K562 (cell line): Measurements from ENCODE around the gene FGF10. TPM values are rescaled to one million over a fixed set of nuclear protein-coding genes. Genes with fewer than 3 reads are reported as not detected.

Experiments
- ATAC-seq: fragments of 200-7000 bp; cut with Tn5 transposase; 3 replicates; pipeline ENCODE4 v1.9.1; 2020; ENCODE audit warnings: moderate library complexity
- BruUV-seq: library from RNA; stranded (reverse); fragments of 400-500 nt; replicated peaks from 2 replicates; lab custom pipeline; 2021; lab: Mats Ljungman, UMichigan
- CTCF ChIA-PET: fragments of 300-600 bp; formaldehyde crosslinking; extraction: SDS; loops from one replicate; lab custom pipeline; 2021; ENCODE audit warnings: low intra/inter-chr PET ratio; lab: Yijun Ruan, JAX
- POLR2A ChIA-PET: fragments of 300-600, 350-650 bp; sonication (Branson Sonifier 250); formaldehyde crosslinking; extraction: SDS; loops from one replicate; lab custom pipeline; 2021; ENCODE audit warnings: antibody characterized with exemption, inconsistent platforms; lab: Yijun Ruan, JAX
- DNase-seq, 4 experiments: peaks; one replicate each; pipeline versions ENCODE4 v3.0.0 to v3.0.0-alpha.2; 2011 to 2018; ENCODE audit warnings: low spot score in 3 of 4, mixed read lengths in 3 of 4; ENCODE audit errors: extremely low read depth in 1 of 4
- FAIRE-seq: peaks from 2 replicates; lab custom pipeline; 2011; peaks lifted over from hg19 to GRCh38; lab: Jason Lieb, UNC
- H2AFZ ChIP-seq: 2 replicates; pipeline ENCODE4 v1.6.0; 2011; ENCODE audit warnings: low read depth, low read length, control low read depth, inconsistent platforms
- H3K27ac ChIP-seq: fragments of 200-600 bp; 3 replicates; pipeline ENCODE4 v1.8.0; 2011; ENCODE audit warnings: low read depth, mild to moderate bottlenecking, control low read depth, inconsistent platforms, low read length, moderate library complexity, mixed read lengths; ENCODE audit errors: extremely low read depth
- H3K27me3 ChIP-seq, 2 experiments: fragments of 300-600 bp in 1 of 2; 2 replicates in 1 of 2; 3 replicates in 1 of 2; pipeline versions ENCODE4 v1.6.0 to v1.8.0; 2011; ENCODE audit warnings: inconsistent platforms in 2 of 2, low read length in 2 of 2, mild to moderate bottlenecking in 1 of 2, mixed read lengths in 1 of 2, moderate library complexity in 1 of 2; ENCODE audit not compliant: control insufficient read depth in 2 of 2, insufficient read depth in 2 of 2
- H3K36me3 ChIP-seq: fragments of 300-600 bp; 3 replicates; pipeline ENCODE4 v1.8.0; 2011; ENCODE audit warnings: mild to moderate bottlenecking, low read length, inconsistent platforms; ENCODE audit not compliant: control insufficient read depth, insufficient read depth
- H3K4me1 ChIP-seq, 2 experiments: fragments of 200-600 bp in 1 of 2; replicated peaks in 1 of 2; 2 replicates in 1 of 2; 3 replicates in 1 of 2; pipeline versions ENCODE4 v1.5.1 to v1.8.0; 2011; ENCODE audit warnings: inconsistent platforms in 2 of 2, low read length in 2 of 2, mild to moderate bottlenecking in 1 of 2, mixed read lengths in 1 of 2, moderate library complexity in 1 of 2; ENCODE audit not compliant: control insufficient read depth in 2 of 2, insufficient read depth in 2 of 2
- H3K4me2 ChIP-seq: 2 replicates; pipeline ENCODE4 v1.6.1; 2011; ENCODE audit warnings: low read length, control low read depth, inconsistent platforms, mixed read lengths; ENCODE audit not compliant: insufficient read depth
- H3K4me3 ChIP-seq: fragments of 200-600 bp; sonication (generic), shearing (Covaris generic); 2 replicates; pipeline ENCODE4 v1.5.1; 2016; ENCODE audit warnings: control low read depth, inconsistent platforms
- H3K79me2 ChIP-seq: fragments of 200-600 bp; 3 replicates; pipeline ENCODE4 v1.8.0; 2011; ENCODE audit warnings: low read length, inconsistent platforms; ENCODE audit not compliant: control insufficient read depth, insufficient read depth
- H3K9ac ChIP-seq, 2 experiments: 2 replicates each; pipeline versions ENCODE4 v1.6.0 to v1.6.1; 2011; ENCODE audit warnings: low read depth in 2 of 2, low read length in 2 of 2, control low read depth in 1 of 2, inconsistent platforms in 1 of 2, mild to moderate bottlenecking in 1 of 2, mixed read lengths in 1 of 2; ENCODE audit not compliant: insufficient read depth in 1 of 2
- H3K9me1 ChIP-seq: one replicate; pipeline ENCODE4 v1.6.0; 2011; ENCODE audit warnings: inconsistent platforms, mild to moderate bottlenecking, low read length, moderate library complexity; ENCODE audit not compliant: control insufficient read depth, insufficient read depth
- H3K9me3 ChIP-seq: replicated peaks from 2 replicates; pipeline ENCODE4 v1.5.1; 2011; ENCODE audit warnings: low read depth, low read length, inconsistent platforms; ENCODE audit not compliant: control insufficient read depth, insufficient read depth
- H4K20me1 ChIP-seq: replicated peaks from 2 replicates; pipeline ENCODE4 v1.6.1; 2011; ENCODE audit warnings: low read length, inconsistent platforms, mixed read lengths; ENCODE audit not compliant: control insufficient read depth, insufficient read depth
- CAMTA2 ChIP-seq: fragments of 250-450 bp; sonication (Bioruptor Pico); conservative IDR thresholded peaks from 2 replicates; pipeline ENCODE4 v1.5.1; 2022
- ILF3 ChIP-seq: fragments of 450-650 bp; IDR thresholded peaks from 2 replicates; pipeline ENCODE4 v1.6.1; 2018; ENCODE audit warnings: antibody characterized with exemption, mild to moderate bottlenecking, moderate library complexity, borderline replicate concordance
- TAF7 ChIP-seq: fragments of 450-650 bp; IDR thresholded peaks from 2 replicates; pipeline ENCODE4 v1.6.1; 2016; ENCODE audit warnings: missing genetic modification characterization, missing compliant biosample characterization
- TRIM24 ChIP-seq, 2 experiments: fragments of 450-650 bp; IDR thresholded peaks; 2 replicates each; pipeline ENCODE4 v1.6.1; 2016
- ZEB2 ChIP-seq: fragments of 450-650 bp; IDR thresholded peaks from 2 replicates; pipeline ENCODE4 v1.6.1; 2016
- ZNF77 ChIP-seq: fragments of 250-450 bp; sonication (Bioruptor Pico); IDR thresholded peaks from 2 replicates; pipeline ENCODE4 v1.5.0; 2020
- WGBS: fragments of 100-300 bp; shearing (Covaris generic); methylation state at CpG from one replicate; pipeline ENCODE4 v1.1.6; 2016; ENCODE audit warnings: low coverage, mixed read lengths; ENCODE audit not compliant: insufficient coverage; ENCODE audit errors: missing lambda C conversion rate; 5-methylcytosine and 5-hydroxymethylcytosine counted together
- in situ Hi-C: fragments of 300-500 bp; cut with MboI; formaldehyde crosslinking; loops from 4 replicates; pipeline ENCODE4 v1.15.0; 2018; ENCODE audit warnings: inconsistent platforms, mixed read lengths
- intact Hi-C: fragments of 100-400 bp; cut with micrococcal nuclease; formaldehyde crosslinking; loops from 2 replicates; pipeline ENCODE4 v1.14.2; 2022
- polyA plus RNA-seq, 8 experiments: library from polyadenylated mRNA; depleted of rRNA in 4 of 8; stranded (reverse) in 5 of 8; unstranded in 3 of 8; fragments of >200 nt; fragmentation: Nextera tagmentation in 2 of 8; fragmentation: Illumina TruSeq in 1 of 8; extraction: Ambion mirVana in 2 of 8; extraction: Trizol in 1 of 8; gene quantifications; 2 replicates each; pipeline versions ENCODE4 v1.2.1 to v1.2.3, GENCODE V29; 2011 to 2014; ENCODE audit warnings: inconsistent platforms in 1 of 8, missing spikeins in 1 of 8
- total RNA-seq, 7 experiments: library from RNA; depleted of rRNA in 6 of 7; stranded (reverse); fragments of >200 nt in 6 of 7; fragmentation: Illumina TruSeq in 2 of 7; extraction: Trizol in 2 of 7; gene quantifications; 2 replicates each; pipeline versions ENCODE4 v1.2.1 to v1.2.3, GENCODE V29; 2011 to 2021; ENCODE audit warnings: low replicate concordance in 1 of 7
- TF ChIP-seq, protein P1 (sequence below): fragments of 450-650 bp; IDR thresholded peaks from 2 replicates; pipeline ENCODE4 v1.6.1; 2016; ENCODE audit warnings: antibody characterized with exemption

FGF10 gene
- total and polyA plus RNA-seq, 9 of the 15 experiments (the other 6 are each of a cell fraction or from before 2014, with no cell fraction given): not detected

DNA sequence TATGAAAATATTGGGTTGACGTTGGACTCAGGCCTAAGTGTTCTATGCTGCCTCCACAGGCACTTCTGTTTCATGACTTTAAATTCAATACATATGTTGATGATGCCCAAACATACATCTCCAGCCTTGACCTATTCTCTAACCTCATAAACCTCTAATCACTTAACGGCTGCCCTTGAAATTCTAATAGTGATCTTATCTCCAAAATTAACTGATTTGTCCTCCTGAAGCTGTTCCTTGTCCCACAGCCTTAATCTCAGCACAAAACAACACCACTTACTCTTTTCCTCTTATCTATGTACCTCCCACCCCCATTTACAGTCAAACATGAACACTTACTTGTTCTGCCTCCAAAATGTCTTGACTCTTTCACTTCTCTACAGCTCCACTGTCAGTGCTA is 43.3 kb downstream of the FGF10 start:
- H3K4me3 ChIP-seq: no peak overlapping the region
- H3K4me1 ChIP-seq: no peaks in the 10 kb centered on the region
- H2AFZ ChIP-seq: no peak overlapping the region
- no peak for ATAC-seq
- H3K36me3 ChIP-seq: no peaks in the 10 kb centered on the region
- 0% methylated on average over 2 of the region's 2 CpGs for WGBS
- CTCF ChIA-PET: no interaction called here
- no peak overlapping the region for H3K4me2 ChIP-seq
- H3K9ac ChIP-seq: no peak overlapping the region
- POLR2A ChIA-PET: no interaction called here
- H3K9me3 ChIP-seq: no peaks in the 10 kb centered on the region
- in situ Hi-C loops: no loop called here
- FAIRE-seq: no peak
- no peaks in the 10 kb centered on the region for H3K9me1 ChIP-seq
- no TSS peak for BruUV-seq
- TF ChIP-seq, protein P1, sequence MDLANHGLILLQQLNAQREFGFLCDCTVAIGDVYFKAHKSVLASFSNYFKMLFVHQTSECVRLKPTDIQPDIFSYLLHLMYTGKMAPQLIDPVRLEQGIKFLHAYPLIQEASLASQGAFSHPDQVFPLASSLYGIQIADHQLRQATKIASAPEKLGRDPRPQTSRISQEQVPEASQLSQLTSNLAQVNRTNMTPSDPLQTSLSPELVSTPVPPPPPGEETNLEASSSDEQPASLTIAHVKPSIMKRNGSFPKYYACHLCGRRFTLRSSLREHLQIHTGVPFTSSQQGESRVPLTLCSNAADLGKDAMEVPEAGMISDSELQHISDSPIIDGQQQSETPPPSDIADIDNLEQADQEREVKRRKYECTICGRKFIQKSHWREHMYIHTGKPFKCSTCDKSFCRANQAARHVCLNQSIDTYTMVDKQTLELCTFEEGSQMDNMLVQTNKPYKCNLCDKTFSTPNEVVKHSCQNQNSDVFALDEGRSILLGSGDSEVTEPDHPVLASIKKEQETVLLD: no peak
- TF ChIP-seq CAMTA2 (CRISPR knock-in tag) (no peak), TAF7 (tag) (no peak), TRIM24 (IDR thresholded peaks at IDR 0.05) (no peak), ZNF77 (no peak)
- no peak overlapping the region for H3K27ac ChIP-seq
- no peaks in the 10 kb centered on the region for H4K20me1 ChIP-seq
- DNase-seq: no peak
- no peaks in the 10 kb centered on the region for H3K27me3 ChIP-seq
- H3K79me2 ChIP-seq: no peaks in the 10 kb centered on the region
- intact Hi-C loops: no loop called here

DNA sequence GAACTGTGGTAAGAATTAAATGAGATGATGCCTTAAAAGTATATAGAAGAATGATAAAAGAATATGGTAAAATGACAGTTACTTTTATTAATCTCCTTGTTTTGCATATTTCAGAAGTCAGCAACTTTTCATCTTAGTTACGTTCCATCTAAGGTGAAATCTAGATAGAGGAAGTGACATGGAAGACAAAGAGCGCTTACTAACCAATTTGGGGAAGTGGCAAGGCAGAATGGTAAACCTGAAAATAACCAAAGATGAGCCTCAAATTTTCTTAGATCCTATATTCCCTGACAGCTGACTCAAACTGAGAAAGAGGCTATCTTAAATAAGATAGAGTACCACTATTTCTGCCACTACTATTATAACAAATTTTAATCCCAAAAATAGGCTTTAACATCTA is 52.5 kb downstream of the FGF10 start:
- FAIRE-seq: no peak
- H3K9ac ChIP-seq: no peak overlapping the region
- DNase-seq: no peak
- no peaks in the 10 kb centered on the region for H3K27me3 ChIP-seq
- CTCF ChIA-PET: no interaction called here
- no peaks in the 10 kb centered on the region for H4K20me1 ChIP-seq
- no peak for TF ChIP-seq ILF3
- no peak for TF ChIP-seq ZEB2
- TF ChIP-seq, all 486 proteins: peak for 0
- H3K79me2 ChIP-seq: no peaks in the 10 kb centered on the region
- H3K27ac ChIP-seq: no peak overlapping the region
- no peak overlapping the region for H3K4me3 ChIP-seq
- no peak overlapping the region for H2AFZ ChIP-seq
- no peak overlapping the region for H3K4me2 ChIP-seq
- H3K36me3 ChIP-seq: no peaks in the 10 kb centered on the region
- no peaks in the 10 kb centered on the region for H3K9me1 ChIP-seq
- POLR2A ChIA-PET: no interaction called here
- no TSS peak for BruUV-seq
- no peaks in the 10 kb centered on the region for H3K9me3 ChIP-seq
- H3K4me1 ChIP-seq: no peaks in the 10 kb centered on the region
- ATAC-seq: no peak
- 0% methylated on average over 2 of the region's 2 CpGs for WGBS
- intact Hi-C loops: no loop called here
- in situ Hi-C loops: no loop called here
